Muscle layer of colon (tissue), 2 donors: ENCODE results near the gene CPEB4.

Experiments used
- H3K27ac ChIP-seq: one replicate; pipeline ENCODE4 v1.7.0; 2013; ENCODE audit warnings: low read depth, mild to moderate bottlenecking, low read length, moderate library complexity
- H3K27me3 ChIP-seq, 2 donors: one replicate each; pipeline ENCODE4 v1.7.0; 2013; ENCODE audit warnings: low read length in 2 of 2, mild to moderate bottlenecking in 2 of 2; ENCODE audit not compliant: insufficient read depth in 2 of 2, control insufficient read depth in 1 of 2
- H3K36me3 ChIP-seq: one replicate; pipeline ENCODE4 v1.7.0; 2013; ENCODE audit warnings: mild to moderate bottlenecking, low read length; ENCODE audit not compliant: insufficient read depth
- H3K4me1 ChIP-seq: one replicate; pipeline ENCODE4 v1.7.0; 2013; ENCODE audit warnings: mild to moderate bottlenecking, low read length; ENCODE audit not compliant: insufficient read depth
- H3K4me3 ChIP-seq, 2 donors: one replicate each; pipeline ENCODE4 v1.7.0; 2013; ENCODE audit warnings: low read length in 2 of 2, low read depth in 1 of 2, mild to moderate bottlenecking in 1 of 2, moderate library complexity in 1 of 2
- H3K9ac ChIP-seq: one replicate; pipeline ENCODE4 v1.7.0; 2013; ENCODE audit warnings: low read length
- H3K9me3 ChIP-seq: one replicate; pipeline ENCODE4 v1.7.0; 2013; ENCODE audit warnings: mild to moderate bottlenecking, low read length
- donor health status: abdominal sarcoma.
- donor health status: Adenocarcinoma of cecum.

CPEB4 gene

GRCh38 chr5:173907686-173908371, 19.7 kb downstream of the CPEB4 start:
- Histone ChIP-seq H3K4me1 (peaks cover 30% of the 10 kb centered on the region), H3K9ac (no peak overlapping the region), H3K36me3 (peaks cover 5% of the 10 kb centered on the region), H3K9me3 (no peaks in the 10 kb centered on the region), H3K27me3 (no peaks in the 10 kb centered on the region), H3K4me3 (no peak overlapping the region), H3K27ac (peak overlapping the region; percentile 10)

GRCh38 chr5:173909199-173909598, 21.1 kb downstream of the CPEB4 start:
- peak overlapping the region; percentile 42 for H3K27ac ChIP-seq
- H3K4me1 ChIP-seq = peaks cover 22% of the 10 kb centered on the region
- peaks cover 5% of the 10 kb centered on the region for H3K36me3 ChIP-seq
- H3K4me3 ChIP-seq = no peak overlapping the region
- H3K27me3 ChIP-seq = no peaks in the 10 kb centered on the region
- H3K9ac ChIP-seq = no peak overlapping the region
- no peaks in the 10 kb centered on the region for H3K9me3 ChIP-seq

- no peaks in the 10 kb centered on the region for H3K9me3 ChIP-seq
- no peak overlapping the region for H3K27ac ChIP-seq
- no peak overlapping the region for H3K4me3 ChIP-seq
- H3K27me3 ChIP-seq = no peaks in the 10 kb centered on the region
- no peak overlapping the region for H3K9ac ChIP-seq
- peaks cover 23% of the 10 kb centered on the region for H3K4me1 ChIP-seq
- peaks cover 5% of the 10 kb centered on the region for H3K36me3 ChIP-seq
Observed at GRCh38 chr5:173910215-173910614, 22.1 kb downstream of the CPEB4 start.

GRCh38 chr5:173911623-173912022, 23.5 kb downstream of the CPEB4 start:
- peaks cover 27% of the 10 kb centered on the region for H3K4me1 ChIP-seq
- H3K4me3 ChIP-seq = no peak overlapping the region
- no peak overlapping the region for H3K27ac ChIP-seq
- peaks cover 5% of the 10 kb centered on the region for H3K36me3 ChIP-seq
- H3K27me3 ChIP-seq = no peaks in the 10 kb centered on the region
- H3K9ac ChIP-seq = no peak overlapping the region
- no peaks in the 10 kb centered on the region for H3K9me3 ChIP-seq

DNA sequence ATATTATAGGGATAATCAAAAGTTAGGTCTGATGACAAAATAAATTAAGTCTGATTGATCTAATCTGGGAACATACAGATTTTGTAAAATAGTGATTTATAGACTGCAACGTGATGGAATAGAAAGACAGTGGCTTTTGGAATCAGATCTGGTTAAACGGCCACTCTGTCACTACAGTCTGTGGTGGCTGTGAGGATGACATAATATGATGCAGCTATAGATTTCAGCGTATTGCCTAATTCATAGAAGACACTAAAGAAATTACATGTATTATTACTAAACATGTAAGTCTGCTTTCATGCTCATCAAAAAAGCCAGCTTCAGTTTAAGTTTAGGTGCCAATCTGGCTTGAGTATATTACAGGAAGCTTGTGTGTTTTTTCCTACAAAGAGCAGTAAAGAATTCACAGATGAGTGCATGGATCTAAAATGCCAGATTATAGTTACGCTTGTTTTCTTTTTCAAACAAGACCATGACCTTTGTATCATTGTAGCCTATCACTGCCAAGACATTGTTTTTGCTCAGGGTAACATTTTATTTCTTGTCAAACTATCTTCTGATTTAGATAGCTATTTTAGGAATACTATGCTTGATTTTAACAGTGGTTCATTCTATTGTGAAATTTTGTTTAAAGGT, 25.7 kb downstream of the CPEB4 start:
- Histone ChIP-seq H3K27me3 (no peaks in the 10 kb centered on the region), H3K4me1 (peaks cover 15% of the 10 kb centered on the region), H3K36me3 (peaks cover 5% of the 10 kb centered on the region), H3K4me3 (no peak overlapping the region), H3K9me3 (no peaks in the 10 kb centered on the region), H3K27ac (no peak overlapping the region), H3K9ac (peak overlapping the region; percentile 20)

- H3K4me1 ChIP-seq = peaks cover 23% of the 10 kb centered on the region
- no peak overlapping the region for H3K9ac ChIP-seq
- H3K27me3 ChIP-seq = no peaks in the 10 kb centered on the region
- no peak overlapping the region for H3K4me3 ChIP-seq
- H3K9me3 ChIP-seq = no peaks in the 10 kb centered on the region
- peaks cover 5% of the 10 kb centered on the region for H3K36me3 ChIP-seq
- no peak overlapping the region for H3K27ac ChIP-seq
Observed at GRCh38 chr5:173915310-173916014, 27.3 kb downstream of the CPEB4 start.

DNA sequence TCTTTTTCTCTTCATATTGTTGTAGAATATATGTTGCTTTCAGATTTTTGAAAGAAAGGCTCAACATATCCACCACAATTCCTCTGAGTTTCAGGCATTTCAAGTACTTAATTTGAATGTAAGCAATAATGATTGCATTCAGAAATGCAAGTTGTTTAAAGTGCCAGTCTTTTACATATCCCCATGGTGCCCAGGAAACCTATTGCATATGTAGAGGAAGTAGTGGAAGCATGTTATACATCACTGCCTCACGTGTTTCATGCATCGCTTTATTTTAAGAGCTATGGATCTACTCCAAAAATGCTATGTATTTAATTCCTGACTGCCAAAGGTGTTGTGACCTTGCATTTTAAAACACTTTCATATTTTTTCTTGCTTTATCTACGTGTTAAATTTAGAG, 28.1 kb downstream of the CPEB4 start:
- Histone ChIP-seq H3K4me3 (no peak overlapping the region), H3K27me3 (no peaks in the 10 kb centered on the region), H3K27ac (no peak overlapping the region), H3K9ac (no peak overlapping the region), H3K4me1 (peaks cover 30% of the 10 kb centered on the region), H3K9me3 (no peaks in the 10 kb centered on the region), H3K36me3 (no peaks in the 10 kb centered on the region)

- H3K9me3 ChIP-seq = no peaks in the 10 kb centered on the region
- H3K4me3 ChIP-seq = peak overlapping the region; percentile 15 to 63
- H3K36me3 ChIP-seq = no peaks in the 10 kb centered on the region
- H3K27ac ChIP-seq = peak overlapping the region; percentile 80
- H3K4me1 ChIP-seq = peaks cover 41% of the 10 kb centered on the region
- peak overlapping the region; percentile 84 for H3K9ac ChIP-seq
- no peaks in the 10 kb centered on the region for H3K27me3 ChIP-seq
Observed at GRCh38 chr5:173917788-173918786, 29.9 kb downstream of the CPEB4 start.

DNA sequence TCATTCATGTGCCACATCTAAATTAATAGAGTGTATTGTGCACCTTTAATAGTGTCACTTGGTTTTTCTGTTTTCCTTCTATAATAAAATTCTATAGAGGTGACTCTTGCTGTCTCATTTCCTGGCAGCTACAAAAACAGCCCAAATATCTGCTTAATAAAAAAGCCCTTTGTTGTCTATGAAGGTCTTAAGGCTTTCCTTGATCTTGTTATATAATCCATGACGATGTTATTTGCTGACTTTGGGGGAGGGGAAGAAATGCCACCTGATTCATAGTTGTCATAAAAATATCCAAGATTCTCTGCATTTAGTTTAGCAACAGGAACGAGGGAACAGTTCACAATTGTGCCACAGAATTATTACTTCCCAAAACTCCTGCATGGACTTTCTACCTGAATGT, 31.3 kb downstream of the CPEB4 start:
- Histone ChIP-seq H3K9me3 (no peaks in the 10 kb centered on the region), H3K36me3 (no peaks in the 10 kb centered on the region), H3K4me3 (no peak overlapping the region), H3K27me3 (no peaks in the 10 kb centered on the region), H3K9ac (no peak overlapping the region), H3K4me1 (peaks cover 54% of the 10 kb centered on the region), H3K27ac (peak overlapping the region; percentile 45)

DNA sequence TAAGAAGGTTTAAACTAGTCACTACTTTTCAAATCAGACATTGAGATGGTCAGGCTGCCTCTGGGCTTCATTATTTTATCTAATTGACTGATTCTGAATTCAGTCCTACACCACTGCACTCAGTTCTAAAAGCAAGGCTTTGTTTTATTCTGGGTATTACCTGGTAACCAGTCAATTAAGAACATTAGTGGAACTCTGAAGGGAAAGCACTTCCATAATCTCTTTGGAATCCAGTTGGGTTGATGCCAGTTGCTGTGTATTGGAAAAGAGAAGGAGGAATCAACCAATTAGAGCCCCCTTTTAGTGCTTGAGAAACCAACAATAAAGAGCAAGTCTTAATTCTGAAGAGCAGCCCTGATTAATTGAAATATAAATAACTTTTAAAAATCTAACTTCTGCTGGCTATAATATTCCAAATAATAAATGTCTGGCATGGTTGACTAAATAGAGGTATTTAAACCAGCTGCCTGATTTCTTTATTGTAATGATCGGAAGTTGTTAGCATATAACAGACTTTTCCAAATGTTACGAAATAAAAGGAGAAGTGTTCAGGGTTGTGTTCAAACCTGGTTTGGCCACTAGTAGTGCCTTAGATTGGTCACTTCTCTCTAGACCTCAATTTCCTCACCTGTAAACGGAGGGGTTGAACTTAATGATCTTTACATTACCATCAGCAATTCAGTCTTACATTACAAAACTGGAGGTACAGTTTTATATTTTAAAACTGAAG, 32.0 kb downstream of the CPEB4 start:
- no peaks in the 10 kb centered on the region for H3K9me3 ChIP-seq
- peaks cover 59% of the 10 kb centered on the region for H3K4me1 ChIP-seq
- H3K27me3 ChIP-seq = no peaks in the 10 kb centered on the region
- no peaks in the 10 kb centered on the region for H3K36me3 ChIP-seq
- H3K27ac ChIP-seq = peak overlapping the region; percentile 45
- H3K4me3 ChIP-seq = no peak overlapping the region
- H3K9ac ChIP-seq = no peak overlapping the region
